ENCODE measurements around the gene SDK2. TPM values are rescaled to one million over a fixed set of nuclear protein-coding genes. Genes with fewer than 3 reads are reported as not detected.

SDK2 gene
- total RNA-seq, 2 donors from 2014 or later = 1.4 TPM

- H3K27ac Mint-ChIP-seq = no peak overlapping the region
- no peak overlapping the region for H3K4me3 Mint-ChIP-seq
- ATAC-seq (no peak), DNase-seq (no peak)
- peaks cover 11% of the 10 kb centered on the region for H3K27me3 Mint-ChIP-seq
- peaks cover 2% of the 10 kb centered on the region for H3K36me3 Mint-ChIP-seq (ENCODE audit: low read depth)
- H3K4me1 Mint-ChIP-seq = peaks cover 8% of the 10 kb centered on the region
- H3K9me3 ChIP-seq (ENCODE audit: control insufficient read depth, low read length, poor library complexity, severe bottlenecking) = no peaks in the 10 kb centered on the region
These were observed 98.9 kb downstream of the SDK2 start for GRCh38 chr17:73545109-73546032.

GRCh38 chr17:73544333-73544732 lies 99.9 kb downstream of the SDK2 start:
- ATAC-seq (no peak), DNase-seq (no peak)
- Mint-ChIP-seq H3K4me1 (peaks cover 6% of the 10 kb centered on the region), H3K4me3 (no peak overlapping the region), H3K36me3 (ENCODE audit: low read depth) (peaks cover under 1% of the 10 kb centered on the region), H3K27me3 (peaks cover 8% of the 10 kb centered on the region), H3K27ac (no peak overlapping the region)
- H3K9me3 ChIP-seq (ENCODE audit: control insufficient read depth, low read length, poor library complexity, severe bottlenecking) = no peaks in the 10 kb centered on the region

GRCh38 chr17:73542323-73542722 lies 101.9 kb downstream of the SDK2 start:
- Mint-ChIP-seq H3K36me3 (ENCODE audit: low read depth) (no peaks in the 10 kb centered on the region), H3K4me3 (no peak overlapping the region), H3K27ac (peak overlapping the region; percentile 9), H3K4me1 (peaks cover 7% of the 10 kb centered on the region), H3K27me3 (no peaks in the 10 kb centered on the region)
- no peaks in the 10 kb centered on the region for H3K9me3 ChIP-seq (ENCODE audit: control insufficient read depth, low read length, poor library complexity, severe bottlenecking)
- ATAC-seq = no peak
- DNase-seq = no peak

- peaks cover 7% of the 10 kb centered on the region for H3K4me1 Mint-ChIP-seq
- no peaks in the 10 kb centered on the region for H3K9me3 ChIP-seq (ENCODE audit: control insufficient read depth, low read length, poor library complexity, severe bottlenecking)
- no peak overlapping the region for H3K4me3 Mint-ChIP-seq
- no peak for DNase-seq
- H3K27ac Mint-ChIP-seq = no peak overlapping the region
- H3K36me3 Mint-ChIP-seq (ENCODE audit: low read depth) = no peaks in the 10 kb centered on the region
- H3K27me3 Mint-ChIP-seq = no peaks in the 10 kb centered on the region
- no peak for ATAC-seq
These were observed 102.7 kb downstream of the SDK2 start for GRCh38 chr17:73541561-73541981.

- Mint-ChIP-seq H3K27ac (no peak overlapping the region), H3K36me3 (ENCODE audit: low read depth) (no peaks in the 10 kb centered on the region), H3K27me3 (no peaks in the 10 kb centered on the region), H3K4me3 (no peak overlapping the region), H3K4me1 (peaks cover 7% of the 10 kb centered on the region)
- ATAC-seq (no peak), DNase-seq (no peak)
- H3K9me3 ChIP-seq (ENCODE audit: control insufficient read depth, low read length, poor library complexity, severe bottlenecking) = no peaks in the 10 kb centered on the region
These were observed 103.1 kb downstream of the SDK2 start for GRCh38 chr17:73541111-73541510.

- H3K36me3 Mint-ChIP-seq (ENCODE audit: low read depth) = no peaks in the 10 kb centered on the region
- DNase-seq (no peak), ATAC-seq (no peak)
- H3K27me3 Mint-ChIP-seq = no peaks in the 10 kb centered on the region
- H3K9me3 ChIP-seq (ENCODE audit: control insufficient read depth, low read length, poor library complexity, severe bottlenecking) = no peaks in the 10 kb centered on the region
- no peak overlapping the region for H3K27ac Mint-ChIP-seq
- peaks cover 4% of the 10 kb centered on the region for H3K4me1 Mint-ChIP-seq
- no peak overlapping the region for H3K4me3 Mint-ChIP-seq
These were observed 105.1 kb downstream of the SDK2 start for GRCh38 chr17:73539166-73539565.

GRCh38 chr17:73538445-73538844 lies 105.8 kb downstream of the SDK2 start:
- H3K9me3 ChIP-seq (ENCODE audit: control insufficient read depth, low read length, poor library complexity, severe bottlenecking) = no peaks in the 10 kb centered on the region
- H3K36me3 Mint-ChIP-seq (ENCODE audit: low read depth) = no peaks in the 10 kb centered on the region
- no peak for DNase-seq
- ATAC-seq = no peak
- H3K4me3 Mint-ChIP-seq = no peak overlapping the region
- no peaks in the 10 kb centered on the region for H3K27me3 Mint-ChIP-seq
- peak overlapping the region; percentile 6 for H3K27ac Mint-ChIP-seq
- H3K4me1 Mint-ChIP-seq = peaks cover 4% of the 10 kb centered on the region

GRCh38 chr17:73536700-73537605 lies 107.3 kb downstream of the SDK2 start:
- no peaks in the 10 kb centered on the region for H3K9me3 ChIP-seq (ENCODE audit: control insufficient read depth, low read length, poor library complexity, severe bottlenecking)
- Mint-ChIP-seq H3K36me3 (ENCODE audit: low read depth) (no peaks in the 10 kb centered on the region), H3K27me3 (no peaks in the 10 kb centered on the region), H3K4me1 (peaks cover 4% of the 10 kb centered on the region), H3K27ac (no peak overlapping the region), H3K4me3 (no peak overlapping the region)
- ATAC-seq (no peak), DNase-seq (no peak)

GRCh38 chr17:73535746-73536145 lies 108.5 kb downstream of the SDK2 start:
- Mint-ChIP-seq H3K27me3 (no peaks in the 10 kb centered on the region), H3K36me3 (ENCODE audit: low read depth) (no peaks in the 10 kb centered on the region), H3K4me3 (no peak overlapping the region), H3K27ac (no peak overlapping the region), H3K4me1 (peaks cover 4% of the 10 kb centered on the region)
- ATAC-seq = no peak
- no peak for DNase-seq
- no peaks in the 10 kb centered on the region for H3K9me3 ChIP-seq (ENCODE audit: control insufficient read depth, low read length, poor library complexity, severe bottlenecking)

GRCh38 chr17:73534209-73534909 lies 109.9 kb downstream of the SDK2 start:
- Mint-ChIP-seq H3K4me3 (no peak overlapping the region), H3K27ac (peak overlapping the region; percentile 14), H3K4me1 (peaks cover 7% of the 10 kb centered on the region), H3K36me3 (ENCODE audit: low read depth) (no peaks in the 10 kb centered on the region), H3K27me3 (no peaks in the 10 kb centered on the region)
- ATAC-seq (no peak), DNase-seq (no peak)
- H3K9me3 ChIP-seq (ENCODE audit: control insufficient read depth, low read length, poor library complexity, severe bottlenecking) = no peaks in the 10 kb centered on the region

- Mint-ChIP-seq H3K4me3 (no peak overlapping the region), H3K4me1 (peaks cover 2% of the 10 kb centered on the region), H3K27ac (peak overlapping the region; percentile 14), H3K36me3 (ENCODE audit: low read depth) (no peaks in the 10 kb centered on the region), H3K27me3 (no peaks in the 10 kb centered on the region)
- H3K9me3 ChIP-seq (ENCODE audit: control insufficient read depth, low read length, poor library complexity, severe bottlenecking) = no peaks in the 10 kb centered on the region
- DNase-seq = no peak
- no peak for ATAC-seq
These were observed 110.5 kb downstream of the SDK2 start for GRCh38 chr17:73533781-73534180.

- Mint-ChIP-seq H3K4me3 (no peak overlapping the region), H3K27me3 (no peaks in the 10 kb centered on the region), H3K36me3 (ENCODE audit: low read depth) (no peaks in the 10 kb centered on the region), H3K4me1 (peaks cover 4% of the 10 kb centered on the region), H3K27ac (no peak overlapping the region)
- H3K9me3 ChIP-seq (ENCODE audit: control insufficient read depth, low read length, poor library complexity, severe bottlenecking) = no peaks in the 10 kb centered on the region
- DNase-seq = no peak
- no peak for ATAC-seq
These were observed 111.1 kb downstream of the SDK2 start for GRCh38 chr17:73533127-73533526.

- H3K36me3 Mint-ChIP-seq (ENCODE audit: low read depth) = no peaks in the 10 kb centered on the region
- H3K27ac Mint-ChIP-seq = no peak overlapping the region
- H3K27me3 Mint-ChIP-seq = no peaks in the 10 kb centered on the region
- H3K9me3 ChIP-seq (ENCODE audit: control insufficient read depth, low read length, poor library complexity, severe bottlenecking) = no peaks in the 10 kb centered on the region
- peaks cover 7% of the 10 kb centered on the region for H3K4me1 Mint-ChIP-seq
- ATAC-seq (no peak), DNase-seq (no peak)
- no peak overlapping the region for H3K4me3 Mint-ChIP-seq
These were observed 111.8 kb downstream of the SDK2 start for GRCh38 chr17:73532421-73532901.
